ENCODE data around the gene SCAMP2. TPM values are rescaled to one million over a fixed set of nuclear protein-coding genes. Genes with fewer than 3 reads are reported as not detected.

SCAMP2 gene
- total and polyA plus RNA-seq, 10 of the 15 experiments (the other 5 are each of a cell fraction or from before 2014, with no cell fraction given): 10.9 to 158 (median 99.6) TPM

GRCh38 chr15:74801311-74801997 is 71.7 kb downstream of the SCAMP2 start:
- Histone ChIP-seq H3K36me3 (ENCODE audit: control insufficient read depth in 2 of 2, insufficient read depth in 2 of 2, low read length in 1 of 2) (peaks cover 46 to 59% of the 10 kb centered on the region in 2 experiments), H3K27me3 (replicated peaks in 1 of 2; ENCODE audit: control insufficient read depth in 2 of 2, insufficient read depth in 2 of 2, low read length in 1 of 2) (no peaks in the 10 kb centered on the region), H3K4me1 (ENCODE audit: control insufficient read depth, insufficient read depth, low read length) (peaks cover 38% of the 10 kb centered on the region), H2AFZ (ENCODE audit: control insufficient read depth, low read depth, low read length) (no peak overlapping the region), H3K79me2 (ENCODE audit: control insufficient read depth, insufficient read depth, low read length) (peaks cover 24% of the 10 kb centered on the region), H3K4me3 (no peak overlapping the region), H3K9me3 (replicated peaks; ENCODE audit: control insufficient read depth, insufficient read depth, low read length) (no peaks in the 10 kb centered on the region), H3K4me2 (ENCODE audit: control insufficient read depth, insufficient read depth) (no peak overlapping the region), H3K9ac (ENCODE audit: control insufficient read depth, insufficient read depth, low read length) (no peak overlapping the region), H3K27ac (ENCODE audit: control insufficient read depth, insufficient read depth) (no peak overlapping the region), H4K20me1 (ENCODE audit: control insufficient read depth, insufficient read depth) (peaks cover 6% of the 10 kb centered on the region)
- in situ Hi-C loops (cut with MboI): no loop called here
- no peak for FAIRE-seq
- ChIA-PET SMC1A (ENCODE audit: uncharacterized antibody, unreplicated experiment) (interaction anchor here (7.4 to 15.7 kb wide), 2 partner anchors 13 to 25 kb away, joined by 74 to 811 read pairs; partner anchors contain the start of gene CSK), CTCF (interaction anchor here (1.1 to 25.9 kb wide), 5 partner anchors 9 to 101 kb away, joined by 3 to 1288 read pairs (median 26); partner anchors contain the start of gene CSK), POLR2A (interaction anchor here (5.3 kb wide), 1 partner anchor 24 kb away, joined by 42 read pairs; no protein-coding TSS in a partner anchor), RAD21 (ENCODE audit: unreplicated experiment) (interaction anchor here (3.9 to 22.9 kb wide), 2 partner anchors 22 to 30 kb away, joined by 28 to 1186 read pairs; partner anchors contain the start of gene CSK)
- intact Hi-C loops (cut with micrococcal nuclease; ENCODE audit: unreplicated experiment): loop anchor here (5.0 kb wide), 1 partner anchor 41 kb away; the partner anchor contains the start of gene ULK3
- no TSS peak for BruUV-seq (replicated peaks)
- DNase-seq (ENCODE audit: low read depth, low spot score): no peak
- TF ChIP-seq, protein P1, sequence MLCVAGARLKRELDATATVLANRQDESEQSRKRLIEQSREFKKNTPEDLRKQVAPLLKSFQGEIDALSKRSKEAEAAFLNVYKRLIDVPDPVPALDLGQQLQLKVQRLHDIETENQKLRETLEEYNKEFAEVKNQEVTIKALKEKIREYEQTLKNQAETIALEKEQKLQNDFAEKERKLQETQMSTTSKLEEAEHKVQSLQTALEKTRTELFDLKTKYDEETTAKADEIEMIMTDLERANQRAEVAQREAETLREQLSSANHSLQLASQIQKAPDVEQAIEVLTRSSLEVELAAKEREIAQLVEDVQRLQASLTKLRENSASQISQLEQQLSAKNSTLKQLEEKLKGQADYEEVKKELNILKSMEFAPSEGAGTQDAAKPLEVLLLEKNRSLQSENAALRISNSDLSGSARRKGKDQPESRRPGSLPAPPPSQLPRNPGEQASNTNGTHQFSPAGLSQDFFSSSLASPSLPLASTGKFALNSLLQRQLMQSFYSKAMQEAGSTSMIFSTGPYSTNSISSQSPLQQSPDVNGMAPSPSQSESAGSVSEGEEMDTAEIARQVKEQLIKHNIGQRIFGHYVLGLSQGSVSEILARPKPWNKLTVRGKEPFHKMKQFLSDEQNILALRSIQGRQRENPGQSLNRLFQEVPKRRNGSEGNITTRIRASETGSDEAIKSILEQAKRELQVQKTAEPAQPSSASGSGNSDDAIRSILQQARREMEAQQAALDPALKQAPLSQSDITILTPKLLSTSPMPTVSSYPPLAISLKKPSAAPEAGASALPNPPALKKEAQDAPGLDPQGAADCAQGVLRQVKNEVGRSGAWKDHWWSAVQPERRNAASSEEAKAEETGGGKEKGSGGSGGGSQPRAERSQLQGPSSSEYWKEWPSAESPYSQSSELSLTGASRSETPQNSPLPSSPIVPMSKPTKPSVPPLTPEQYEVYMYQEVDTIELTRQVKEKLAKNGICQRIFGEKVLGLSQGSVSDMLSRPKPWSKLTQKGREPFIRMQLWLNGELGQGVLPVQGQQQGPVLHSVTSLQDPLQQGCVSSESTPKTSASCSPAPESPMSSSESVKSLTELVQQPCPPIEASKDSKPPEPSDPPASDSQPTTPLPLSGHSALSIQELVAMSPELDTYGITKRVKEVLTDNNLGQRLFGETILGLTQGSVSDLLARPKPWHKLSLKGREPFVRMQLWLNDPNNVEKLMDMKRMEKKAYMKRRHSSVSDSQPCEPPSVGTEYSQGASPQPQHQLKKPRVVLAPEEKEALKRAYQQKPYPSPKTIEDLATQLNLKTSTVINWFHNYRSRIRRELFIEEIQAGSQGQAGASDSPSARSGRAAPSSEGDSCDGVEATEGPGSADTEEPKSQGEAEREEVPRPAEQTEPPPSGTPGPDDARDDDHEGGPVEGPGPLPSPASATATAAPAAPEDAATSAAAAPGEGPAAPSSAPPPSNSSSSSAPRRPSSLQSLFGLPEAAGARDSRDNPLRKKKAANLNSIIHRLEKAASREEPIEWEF (IDR thresholded peaks at IDR 0.05; ENCODE audit: insufficient replicate concordance, low read depth, low read length): no peak
- TF ChIP-seq POLR2A (IDR thresholded peaks at IDR 0.05; ENCODE audit: low read depth, low read length): peak; percentile 63
- no peak for ATAC-seq
- WGBS (ENCODE audit: insufficient coverage, insufficient replicate concordance, low lambda C conversion rate, missing lambda C conversion rate): 84% methylated on average over 18 of the region's 18 CpGs
